GM13976 (cell line): Measurements from ENCODE around the gene NCBP3.

Experiments used
- DNase-seq: peaks from one replicate; pipeline ENCODE4 v3.0.0; 2012; ENCODE audit warnings: low spot score
- in situ Hi-C: fragments of 300-500 bp; cut with MboI; formaldehyde crosslinking; loops from one replicate; pipeline ENCODE4 v1.12.0; 2022; ENCODE audit warnings: low sequenced_read_pairs, mixed read lengths, inconsistent platforms; ENCODE audit not compliant: unreplicated experiment
- TF ChIP-seq, protein P1 (sequence below): IDR thresholded peaks from 2 replicates; pipeline ENCODE4 v1.5.1; 2012; ENCODE audit warnings: borderline replicate concordance, mild to moderate bottlenecking; ENCODE audit not compliant: insufficient read depth; ENCODE audit errors: extremely low read depth, missing control alignments, control extremely low read depth

Gene NCBP3

DNA sequence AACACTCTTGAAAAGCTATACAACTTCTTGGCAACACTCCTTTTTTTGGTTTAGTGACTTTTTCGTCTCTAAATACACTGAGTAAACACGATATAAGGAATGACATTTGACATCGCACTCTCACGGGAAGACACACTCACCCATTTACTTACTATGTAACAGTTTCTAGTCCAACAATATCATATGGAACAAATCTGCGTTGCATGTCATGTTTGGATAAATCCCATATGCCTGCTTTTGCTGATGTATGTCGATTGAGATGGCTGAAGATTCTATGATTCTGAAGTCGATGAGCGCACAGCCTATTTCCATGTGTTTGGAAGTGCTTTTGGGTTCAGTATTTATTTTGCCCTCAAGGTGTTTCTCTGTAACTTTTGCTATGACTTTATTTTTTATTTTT lies 63.3 kb downstream of the NCBP3 start:
- TF ChIP-seq, protein P1, sequence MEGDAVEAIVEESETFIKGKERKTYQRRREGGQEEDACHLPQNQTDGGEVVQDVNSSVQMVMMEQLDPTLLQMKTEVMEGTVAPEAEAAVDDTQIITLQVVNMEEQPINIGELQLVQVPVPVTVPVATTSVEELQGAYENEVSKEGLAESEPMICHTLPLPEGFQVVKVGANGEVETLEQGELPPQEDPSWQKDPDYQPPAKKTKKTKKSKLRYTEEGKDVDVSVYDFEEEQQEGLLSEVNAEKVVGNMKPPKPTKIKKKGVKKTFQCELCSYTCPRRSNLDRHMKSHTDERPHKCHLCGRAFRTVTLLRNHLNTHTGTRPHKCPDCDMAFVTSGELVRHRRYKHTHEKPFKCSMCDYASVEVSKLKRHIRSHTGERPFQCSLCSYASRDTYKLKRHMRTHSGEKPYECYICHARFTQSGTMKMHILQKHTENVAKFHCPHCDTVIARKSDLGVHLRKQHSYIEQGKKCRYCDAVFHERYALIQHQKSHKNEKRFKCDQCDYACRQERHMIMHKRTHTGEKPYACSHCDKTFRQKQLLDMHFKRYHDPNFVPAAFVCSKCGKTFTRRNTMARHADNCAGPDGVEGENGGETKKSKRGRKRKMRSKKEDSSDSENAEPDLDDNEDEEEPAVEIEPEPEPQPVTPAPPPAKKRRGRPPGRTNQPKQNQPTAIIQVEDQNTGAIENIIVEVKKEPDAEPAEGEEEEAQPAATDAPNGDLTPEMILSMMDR = no peak
- in situ Hi-C loops = no loop called here
- no peak for DNase-seq

DNA sequence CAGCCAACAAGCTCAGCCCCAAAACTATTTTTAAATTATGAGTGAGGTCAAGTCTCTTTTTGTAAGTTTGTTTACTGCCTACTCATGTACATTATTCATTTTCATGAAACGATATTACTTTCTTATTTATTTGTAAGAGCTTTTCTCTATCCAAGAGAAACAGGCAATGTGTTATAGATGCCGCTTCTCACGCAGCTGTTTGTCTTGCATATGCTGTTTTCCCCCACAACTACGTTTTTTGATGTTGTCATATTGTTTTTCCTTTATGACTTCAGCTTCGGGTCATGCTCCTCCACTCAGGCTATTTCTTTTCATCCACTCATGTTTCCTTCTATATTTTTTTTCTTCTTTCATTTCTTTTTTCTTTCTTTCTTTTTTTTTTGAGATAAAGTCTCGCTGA lies 65.1 kb downstream of the NCBP3 start:
- in situ Hi-C loops = no loop called here
- TF ChIP-seq, protein P1 = no peak
- no peak for DNase-seq

DNA sequence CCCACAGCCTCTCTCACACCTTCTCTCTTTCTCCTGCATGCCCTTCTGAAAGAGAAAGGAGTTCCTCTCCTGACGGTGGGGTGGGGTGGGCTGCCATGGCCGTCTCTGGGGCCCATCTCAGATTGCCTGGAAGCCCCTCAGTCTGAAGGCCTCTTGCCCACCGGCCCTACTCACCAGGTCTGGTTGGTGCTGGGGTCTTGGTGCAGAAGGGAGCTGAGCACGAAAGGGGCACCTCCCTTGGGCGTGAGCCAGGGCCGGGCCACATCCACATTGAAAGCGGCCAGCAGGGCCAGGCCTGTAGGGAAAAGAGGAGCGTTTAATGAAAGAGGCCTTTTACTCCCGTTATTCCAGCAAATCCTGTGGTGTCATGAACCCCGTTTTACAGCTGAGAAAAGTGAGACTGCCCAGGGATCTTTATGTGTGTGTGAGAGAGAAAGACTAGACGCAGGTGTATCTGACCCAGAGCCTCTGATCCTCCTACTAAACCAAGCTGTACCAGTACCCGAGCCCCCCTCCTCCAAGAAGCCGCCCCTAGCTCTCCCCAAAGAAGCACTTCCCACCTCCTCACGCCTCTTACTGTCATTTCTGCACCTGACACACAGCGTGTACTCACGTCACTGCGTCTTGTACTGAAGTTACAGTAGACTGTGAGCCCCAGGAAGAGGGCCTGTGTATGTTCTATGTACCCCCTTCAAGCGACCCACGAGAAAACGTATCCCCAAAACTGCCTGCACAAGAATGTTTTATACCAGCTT lies 68.5 kb downstream of the NCBP3 start:
- TF ChIP-seq, protein P1 = no peak
- no peak for DNase-seq
- in situ Hi-C loops = no loop called here

DNA sequence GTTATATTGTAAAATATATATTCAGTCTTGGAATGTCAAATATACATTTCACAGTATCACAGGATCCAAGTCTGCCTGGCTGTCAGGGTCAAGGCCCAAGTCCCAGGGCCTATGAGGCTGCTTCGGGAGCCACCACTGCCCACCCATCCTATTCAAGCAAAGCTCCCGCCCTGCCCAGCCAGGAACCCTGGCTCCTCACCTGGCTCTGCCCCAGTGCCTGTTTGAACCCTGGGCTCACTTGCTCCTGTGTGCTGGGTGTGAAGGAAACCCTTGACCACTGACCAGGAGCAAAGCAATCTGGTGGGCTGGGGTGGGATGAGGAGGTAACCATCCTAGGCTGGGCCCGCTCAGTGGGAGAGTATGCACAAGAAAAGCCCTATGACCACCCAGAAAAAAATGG lies 72.1 kb downstream of the NCBP3 start:
- DNase-seq = no peak
- TF ChIP-seq, protein P1 = no peak
- in situ Hi-C loops = no loop called here

DNA sequence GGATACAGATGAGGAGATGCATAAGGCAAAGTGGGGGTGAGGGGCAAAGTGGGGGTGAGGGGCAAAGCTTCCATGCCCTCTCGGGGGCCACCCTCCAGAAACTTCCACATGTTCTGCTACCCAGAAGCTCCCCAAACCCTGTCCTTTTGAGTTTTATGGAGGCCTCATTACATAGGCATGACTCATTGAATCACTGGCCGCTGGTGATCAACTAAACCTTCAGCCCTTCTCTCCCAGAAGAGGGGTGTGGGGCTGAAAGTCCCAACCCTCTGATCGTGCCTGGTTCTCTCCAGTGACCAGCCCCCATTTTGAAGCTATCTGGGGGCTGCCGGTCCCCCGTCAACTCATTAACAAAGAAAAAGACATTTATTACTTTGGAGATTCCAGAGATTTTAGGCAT lies 72.5 kb downstream of the NCBP3 start:
- no peak for DNase-seq
- in situ Hi-C loops = no loop called here
- TF ChIP-seq, protein P1 = no peak

DNA sequence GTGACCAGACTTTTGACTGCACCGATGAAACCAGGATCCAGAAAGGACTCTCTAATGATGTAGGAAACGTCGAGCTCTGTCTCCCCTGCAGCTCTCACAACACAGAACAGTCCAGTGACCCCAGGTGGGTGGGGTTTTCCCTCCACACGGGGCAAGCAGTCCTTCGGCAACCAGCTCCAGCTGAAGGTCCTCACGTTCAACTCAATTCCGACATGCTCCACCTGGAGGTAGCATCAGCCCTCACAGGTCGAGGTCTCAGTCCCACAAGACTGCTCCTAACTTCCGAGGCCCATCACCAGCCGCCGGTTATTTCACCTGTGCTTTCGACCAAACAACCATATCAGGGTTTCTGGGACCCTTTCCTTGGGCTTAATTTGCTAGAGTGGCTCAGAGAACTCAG lies 73.3 kb downstream of the NCBP3 start:
- in situ Hi-C loops = no loop called here
- TF ChIP-seq, protein P1 = no peak
- no peak for DNase-seq

DNA sequence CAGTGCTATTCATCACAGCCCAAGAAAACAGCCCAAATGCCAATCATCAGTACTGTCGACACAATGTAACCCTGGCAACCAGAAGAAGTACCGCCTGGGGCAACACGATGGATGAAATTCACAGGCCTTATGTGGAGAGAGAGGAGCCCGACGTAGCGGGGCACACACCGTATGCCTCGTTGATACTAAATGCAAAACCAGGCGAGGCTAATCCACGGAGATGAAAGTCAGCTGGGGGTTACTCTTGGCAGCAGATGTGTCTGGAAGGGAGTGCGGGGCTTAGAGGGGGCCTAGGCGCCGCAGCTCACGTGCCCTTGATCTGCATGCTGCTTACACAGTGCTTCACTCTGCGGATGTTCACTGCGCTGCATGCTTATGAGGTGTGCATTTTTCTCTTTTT lies 74.9 kb downstream of the NCBP3 start:
- TF ChIP-seq, protein P1 = no peak
- no peak for DNase-seq
- in situ Hi-C loops = no loop called here
